Glomerular endothelial cell (primary cell): ENCODE measurements around the gene PTPRD. TPM values are rescaled to one million over a fixed set of nuclear protein-coding genes. Genes with fewer than 3 reads are reported as not detected.

Experiments
- DNase-seq: peaks from one replicate; pipeline ENCODE4 v3.0.0-alpha.2; 2011; ENCODE audit warnings: low read depth, low spot score; ENCODE audit errors: extremely low read depth
- total RNA-seq: library from RNA; depleted of rRNA; stranded (reverse); fragments of >200 nt; gene quantifications from 2 replicates; pipeline ENCODE4 v1.2.3, GENCODE V29; 2015

PTPRD gene
- total RNA-seq, 1 donor from 2014 or later, result 4.1 TPM

GRCh38 chr9:9670454-9670853 lies 942.3 kb downstream of the PTPRD start:
- DNase-seq, result no peak

GRCh38 chr9:9645006-9645405 lies 967.8 kb downstream of the PTPRD start:
- no peak for DNase-seq

GRCh38 chr9:9631284-9631683 lies 981.5 kb downstream of the PTPRD start:
- no peak for DNase-seq

GRCh38 chr9:9625248-9625647 lies 987.6 kb downstream of the PTPRD start:
- DNase-seq, result no peak

GRCh38 chr9:9623506-9623905 lies 989.3 kb downstream of the PTPRD start:
- no peak for DNase-seq

- no peak for DNase-seq
Measured at GRCh38 chr9:9621355-9621940, 991.4 kb downstream of the PTPRD start.

- DNase-seq, result no peak
Measured at GRCh38 chr9:9620736-9621135, 992.1 kb downstream of the PTPRD start.

- DNase-seq, result no peak
Measured at GRCh38 chr9:9615086-9615485, 997.7 kb downstream of the PTPRD start.

- DNase-seq, result no peak
Measured at GRCh38 chr9:9614607-9615006, 998.2 kb downstream of the PTPRD start.

GRCh38 chr9:9612755-9613154 lies 1000.0 kb downstream of the PTPRD start:
- DNase-seq, result no peak

- DNase-seq, result no peak
Measured at GRCh38 chr9:9612270-9612669, 1000.5 kb downstream of the PTPRD start.

GRCh38 chr9:9605681-9606080 lies 1007.1 kb downstream of the PTPRD start:
- no peak for DNase-seq

GRCh38 chr9:9603345-9603744 lies 1009.5 kb downstream of the PTPRD start:
- no peak for DNase-seq

- DNase-seq, result no peak
Measured at GRCh38 chr9:9598723-9599122, 1014.1 kb downstream of the PTPRD start.

GRCh38 chr9:9592104-9592503 lies 1020.7 kb downstream of the PTPRD start:
- no peak for DNase-seq

- no peak for DNase-seq
Measured at GRCh38 chr9:9585920-9586319, 1026.9 kb downstream of the PTPRD start.

- no peak for DNase-seq
Measured at GRCh38 chr9:9574080-9574479, 1038.7 kb downstream of the PTPRD start.

- DNase-seq, result no peak
Measured at GRCh38 chr9:9565700-9566099, 1047.1 kb downstream of the PTPRD start.

- DNase-seq, result no peak
Measured at GRCh38 chr9:9563817-9564216, 1049.0 kb downstream of the PTPRD start.

GRCh38 chr9:9560382-9561035 lies 1052.3 kb downstream of the PTPRD start:
- DNase-seq, result no peak

GRCh38 chr9:9558907-9559306 lies 1053.9 kb downstream of the PTPRD start:
- DNase-seq, result no peak

- DNase-seq, result no peak
Measured at GRCh38 chr9:9557804-9558334, 1054.9 kb downstream of the PTPRD start.
